B cell (primary cell): ENCODE data around the gene HECTD1. TPM values are rescaled to one million over a fixed set of nuclear protein-coding genes. Genes with fewer than 3 reads are reported as not detected.
"Not testable (repeated sequence)": the region's sequence is repeated elsewhere in the genome, so short reads cannot be mapped to it uniquely, and the experiment has no call there.

ENCODE experiments used
- ATAC-seq: fragments of 200-7000 bp; cut with Tn5 transposase; one replicate; pipeline ENCODE4 v1.10.0; 2021; ENCODE audit warnings: low read depth, mild to moderate bottlenecking, moderate number of reproducible peaks, moderate library complexity
- CTCF ChIA-PET: fragments of 350-600 bp; sonication (Branson Sonifier 250); formaldehyde crosslinking; loops from one replicate; lab custom pipeline; 2021; ENCODE audit warnings: antibody characterized with exemption, inconsistent platforms; lab: Charles Lee
- POLR2A ChIA-PET: fragments of 350-600 bp; sonication (Branson Sonifier 250); formaldehyde crosslinking; loops from one replicate; lab custom pipeline; 2021; ENCODE audit warnings: antibody characterized with exemption; lab: Charles Lee
- DNase-seq: peaks from one replicate; pipeline ENCODE4 v3.0.0; 2013
- H2AFZ ChIP-seq: 2 replicates; pipeline ENCODE4 v1.6.1; 2012; ENCODE audit warnings: mild to moderate bottlenecking, low read depth, low read length; ENCODE audit not compliant: insufficient read depth, poor library complexity, severe bottlenecking
- H3K27ac ChIP-seq, 2 donors: 1 replicate in 1 of 2; 2 replicates in 1 of 2; pipeline ENCODE4 v1.5.1; 2012 to 2013; ENCODE audit warnings: low read length in 2 of 2, mild to moderate bottlenecking in 2 of 2, moderate library complexity in 1 of 2
- H3K27me3 ChIP-seq, 4 experiments: fragments of 200-600 bp in 1 of 4; sonication (generic) in 1 of 4; replicated peaks in 1 of 4; 1 replicate in 2 of 4; 2 replicates in 2 of 4; pipeline versions ENCODE4 v1.6.1 to v1.7.0; 2013 to 2016; ENCODE audit warnings: low read length in 3 of 4, mild to moderate bottlenecking in 2 of 4, mixed read lengths in 1 of 4, moderate library complexity in 1 of 4; ENCODE audit not compliant: insufficient read depth in 4 of 4, control insufficient read depth in 3 of 4; ENCODE audit errors: control extremely low read depth in 1 of 4
- H3K36me3 ChIP-seq, 2 experiments: replicated peaks in 1 of 2; 1 replicate in 1 of 2; 2 replicates in 1 of 2; pipeline versions ENCODE4 v1.6.1 to v1.7.1; 2013; ENCODE audit warnings: low read length in 1 of 2; ENCODE audit not compliant: insufficient read depth in 2 of 2, control insufficient read depth in 1 of 2; ENCODE audit errors: control extremely low read depth in 1 of 2, extremely low read depth in 1 of 2
- H3K4me1 ChIP-seq, 2 donors: fragments of 200-600 bp in 1 of 2; sonication (generic) in 1 of 2; 1 replicate in 1 of 2; 2 replicates in 1 of 2; pipeline versions ENCODE4 v1.5.1 to v1.6.1; 2013 to 2017; ENCODE audit warnings: low read length in 2 of 2; ENCODE audit not compliant: control insufficient read depth in 2 of 2, insufficient read depth in 2 of 2
- H3K4me2 ChIP-seq: replicated peaks from 2 replicates; pipeline ENCODE3; 2012; ENCODE audit warnings: mild to moderate bottlenecking, low read depth, low read length; ENCODE audit not compliant: poor library complexity, severe bottlenecking
- H3K4me3 ChIP-seq, 5 experiments: fragments of 200-600 bp in 1 of 5; sonication (generic) in 1 of 5; 1 replicate in 3 of 5; 2 replicates in 2 of 5; pipeline versions ENCODE4 v1.5.1 to v1.7.0; 2011 to 2016; ENCODE audit warnings: low read length in 4 of 5, mild to moderate bottlenecking in 4 of 5, low read depth in 2 of 5, control low read depth in 1 of 5, moderate library complexity in 1 of 5; ENCODE audit not compliant: insufficient read depth in 1 of 5; ENCODE audit errors: control extremely low read depth in 1 of 5, extremely low read depth in 1 of 5
- H3K79me2 ChIP-seq: fragments of 200-600 bp; sonication (generic); one replicate; pipeline ENCODE4 v1.6.0; 2016; ENCODE audit warnings: low read length; ENCODE audit not compliant: control insufficient read depth, insufficient read depth
- H3K9ac ChIP-seq: fragments of 200-600 bp; sonication (generic); 2 replicates; pipeline ENCODE4 v1.6.1; 2017; ENCODE audit warnings: mild to moderate bottlenecking, low read length, moderate library complexity
- H3K9me3 ChIP-seq, 3 donors: one replicate each; pipeline versions ENCODE4 v1.6.1 to v1.7.1; 2013; ENCODE audit warnings: low read length in 2 of 3; ENCODE audit not compliant: control insufficient read depth in 2 of 3, insufficient read depth in 1 of 3; ENCODE audit errors: control extremely low read depth in 1 of 3
- H4K20me1 ChIP-seq: 2 replicates; pipeline ENCODE4 v1.6.0; 2012; ENCODE audit warnings: mild to moderate bottlenecking, low read length; ENCODE audit not compliant: insufficient read depth, control insufficient read depth, poor library complexity, severe bottlenecking
- H3K27ac Mint-ChIP-seq: one replicate; pipeline ENCODE4 v1.8.0; 2021; ENCODE audit warnings: mixed read lengths
- H3K27me3 Mint-ChIP-seq: one replicate; pipeline ENCODE4 v1.8.0; 2021; ENCODE audit warnings: mixed read lengths
- H3K4me1 Mint-ChIP-seq: one replicate; pipeline ENCODE4 v1.8.0; 2021; ENCODE audit warnings: mixed read lengths
- H3K4me3 Mint-ChIP-seq: one replicate; pipeline ENCODE4 v1.8.0; 2021; ENCODE audit warnings: mixed read lengths
- H3K9me3 Mint-ChIP-seq: one replicate; pipeline ENCODE4 v1.8.0; 2022; ENCODE audit warnings: mixed read lengths; ENCODE audit not compliant: insufficient read depth
- EZH2 ChIP-seq: IDR thresholded peaks from 2 replicates; pipeline ENCODE4 v1.6.1; 2012; ENCODE audit warnings: borderline replicate concordance, low read depth, mild to moderate bottlenecking, moderate library complexity, low read length; ENCODE audit not compliant: insufficient read depth, poor library complexity, severe bottlenecking
- WGBS: methylation state at CpG from one replicate; pipeline ENCODE4 v1.1.5; 2013; ENCODE audit warnings: missing lambda C conversion rate; ENCODE audit not compliant: insufficient coverage; 5-methylcytosine and 5-hydroxymethylcytosine counted together
- intact Hi-C: fragments of 100-400 bp; cut with micrococcal nuclease; formaldehyde crosslinking; loops from one replicate; pipeline ENCODE4 v1.10.0; 2022
- polyA plus RNA-seq: library from polyadenylated mRNA; depleted of rRNA; stranded (reverse); fragments of >200 nt; gene quantifications from 2 replicates; pipeline ENCODE4 v1.2.3, GENCODE V29; 2012
- total RNA-seq, 2 donors: library from RNA; stranded (reverse); fragments of 120-200 nt in 1 of 2; gene quantifications; 1 replicate in 1 of 2; 2 replicates in 1 of 2; pipeline versions ENCODE4 v1.2.3 to v1.2.4, GENCODE V29; 2013 to 2022
- TF ChIP-seq, protein P1 (sequence below): fragments of 200-600 bp; IDR thresholded peaks from one replicate; pipeline ENCODE4 v1.8.0; 2022; ENCODE audit warnings: antibody characterized with exemption, mild to moderate bottlenecking

Gene HECTD1
- total and polyA plus RNA-seq, 2 donors (not counting 1 experiment from before 2014, with no cell fraction given) = 63.1 to 184 TPM

- H3K4me3 ChIP-seq, H3K27me3 Mint-ChIP-seq, H3K9ac ChIP-seq, ATAC-seq, H4K20me1 ChIP-seq, intact Hi-C loops, H3K79me2 ChIP-seq, H3K27me3 ChIP-seq, H3K4me2 ChIP-seq, H3K36me3 ChIP-seq, H3K4me1 Mint-ChIP-seq, H3K9me3 Mint-ChIP-seq, H3K27ac ChIP-seq, H3K9me3 ChIP-seq, H2AFZ ChIP-seq, H3K4me3 Mint-ChIP-seq, DNase-seq, H3K27ac Mint-ChIP-seq, POLR2A ChIA-PET: not testable (repeated sequence)
- CTCF ChIA-PET = interaction anchor here (1.5 kb wide), 1 partner anchor 107 kb away, joined by 4 read pairs; no protein-coding TSS in a partner anchor
- WGBS = 98% methylated on average over 6 of the region's 9 CpGs
- H3K4me1 ChIP-seq = peaks cover 7 to 11% of the 10 kb centered on the region in 2 donors
Observed at GRCh38 chr14:31086466-31086865, 121.1 kb downstream of the HECTD1 start.

DNA sequence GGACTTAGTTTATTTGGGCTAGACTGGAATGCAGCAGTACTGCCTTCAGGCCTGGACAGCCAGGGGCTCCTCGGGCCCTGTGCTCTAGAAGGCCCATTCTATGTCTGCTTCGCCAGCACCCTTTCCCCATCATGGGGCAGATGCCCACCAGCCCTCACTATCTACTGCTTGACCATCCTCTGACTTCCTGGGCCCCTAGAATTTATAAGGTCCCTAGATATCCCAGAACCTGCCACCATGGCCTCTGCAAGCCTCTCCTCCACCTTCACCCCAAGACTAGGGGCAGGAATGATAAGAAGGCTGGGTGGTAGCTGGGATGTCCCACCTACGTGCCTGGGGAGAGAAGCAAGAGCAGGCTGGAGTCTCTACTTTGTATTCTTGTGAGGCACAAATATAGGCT is 122.6 kb downstream of the HECTD1 start:
- Mint-ChIP-seq H3K4me1 (peaks cover 10% of the 10 kb centered on the region), H3K27me3 (no peaks in the 10 kb centered on the region), H3K27ac (no peak overlapping the region), H3K4me3 (no peak overlapping the region), H3K9me3 (no peaks in the 10 kb centered on the region)
- no peak for TF ChIP-seq EZH2
- TF ChIP-seq, protein P1, sequence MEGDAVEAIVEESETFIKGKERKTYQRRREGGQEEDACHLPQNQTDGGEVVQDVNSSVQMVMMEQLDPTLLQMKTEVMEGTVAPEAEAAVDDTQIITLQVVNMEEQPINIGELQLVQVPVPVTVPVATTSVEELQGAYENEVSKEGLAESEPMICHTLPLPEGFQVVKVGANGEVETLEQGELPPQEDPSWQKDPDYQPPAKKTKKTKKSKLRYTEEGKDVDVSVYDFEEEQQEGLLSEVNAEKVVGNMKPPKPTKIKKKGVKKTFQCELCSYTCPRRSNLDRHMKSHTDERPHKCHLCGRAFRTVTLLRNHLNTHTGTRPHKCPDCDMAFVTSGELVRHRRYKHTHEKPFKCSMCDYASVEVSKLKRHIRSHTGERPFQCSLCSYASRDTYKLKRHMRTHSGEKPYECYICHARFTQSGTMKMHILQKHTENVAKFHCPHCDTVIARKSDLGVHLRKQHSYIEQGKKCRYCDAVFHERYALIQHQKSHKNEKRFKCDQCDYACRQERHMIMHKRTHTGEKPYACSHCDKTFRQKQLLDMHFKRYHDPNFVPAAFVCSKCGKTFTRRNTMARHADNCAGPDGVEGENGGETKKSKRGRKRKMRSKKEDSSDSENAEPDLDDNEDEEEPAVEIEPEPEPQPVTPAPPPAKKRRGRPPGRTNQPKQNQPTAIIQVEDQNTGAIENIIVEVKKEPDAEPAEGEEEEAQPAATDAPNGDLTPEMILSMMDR = no peak
- Histone ChIP-seq H3K9ac (no peak overlapping the region), H3K27me3 (no peaks in the 10 kb centered on the region), H3K4me2 (no peak overlapping the region), H3K79me2 (no peaks in the 10 kb centered on the region), H3K9me3 (no peaks in the 10 kb centered on the region), H3K4me1 (peaks cover 7 to 11% of the 10 kb centered on the region in 2 donors), H4K20me1 (no peaks in the 10 kb centered on the region), H3K27ac (no peak overlapping the region), H3K36me3 (peaks cover 0 to 4% of the 10 kb centered on the region in 2 experiments), H2AFZ (no peak overlapping the region), H3K4me3 (no peak overlapping the region)
- 100% methylated on average over 2 of the region's 3 CpGs for WGBS
- ATAC-seq = no peak
- no peak for DNase-seq
- POLR2A ChIA-PET = no interaction called here
- intact Hi-C loops = no loop called here
- CTCF ChIA-PET = interaction anchor here (0.9 to 3.5 kb wide), 2 partner anchors 104 to 105 kb away, joined by 4 to 85 read pairs; no protein-coding TSS in a partner anchor
